Aorta (tissue), 5 donors: Measurements from ENCODE around the gene TLR1. TPM values are rescaled to one million over a fixed set of nuclear protein-coding genes. Genes with fewer than 3 reads are reported as not detected.

Source experiments
- ATAC-seq: fragments of 200-7000 bp; cut with Tn5 transposase; one replicate; pipeline ENCODE4 v1.9.1; 2022; ENCODE audit warnings: moderate library complexity; ENCODE audit not compliant: low FRiP score
- DNase-seq, 2 donors: peaks; one replicate each; pipeline ENCODE4 v3.0.0-alpha.2; 2020
- H3K27ac ChIP-seq, 2 donors: one replicate each; pipeline ENCODE4 v1.5.1; 2013; ENCODE audit warnings: low read length in 2 of 2, mild to moderate bottlenecking in 2 of 2, moderate library complexity in 2 of 2, control low read depth in 1 of 2, inconsistent platforms in 1 of 2, low read depth in 1 of 2
- H3K27me3 ChIP-seq, 2 donors: one replicate each; pipeline ENCODE4 v1.6.1; 2013; ENCODE audit warnings: control low read depth in 1 of 2, low read length in 1 of 2, mild to moderate bottlenecking in 1 of 2, moderate library complexity in 1 of 2; ENCODE audit not compliant: insufficient read depth in 2 of 2, control insufficient read depth in 1 of 2
- H3K36me3 ChIP-seq, 2 donors: one replicate each; pipeline ENCODE4 v1.6.1; 2013; ENCODE audit warnings: control low read depth in 1 of 2, low read length in 1 of 2, mild to moderate bottlenecking in 1 of 2; ENCODE audit not compliant: insufficient read depth in 2 of 2, control insufficient read depth in 1 of 2
- H3K4me1 ChIP-seq, 2 donors: one replicate each; pipeline ENCODE4 v1.6.1; 2013; ENCODE audit warnings: low read length in 2 of 2, control low read depth in 1 of 2, mild to moderate bottlenecking in 1 of 2, moderate library complexity in 1 of 2; ENCODE audit not compliant: insufficient read depth in 2 of 2, control insufficient read depth in 1 of 2
- H3K4me3 ChIP-seq, 2 donors: one replicate each; pipeline ENCODE4 v1.5.1; 2013; ENCODE audit warnings: low read length in 2 of 2, control low read depth in 1 of 2, mild to moderate bottlenecking in 1 of 2
- H3K9me3 ChIP-seq: one replicate; pipeline ENCODE4 v1.6.1; 2013; ENCODE audit warnings: mild to moderate bottlenecking, low read length; ENCODE audit not compliant: control insufficient read depth
- WGBS, 2 donors: extraction: QIAGEN DNeasy Blood & Tissue Kit; methylation state at CpG; one replicate each; pipeline ENCODE4 v1.1.7; 2013; 5-methylcytosine and 5-hydroxymethylcytosine counted together
- intact Hi-C, 2 donors: fragments of 100-400 bp; cut with DNase I; formaldehyde crosslinking; loops; one replicate each; pipeline versions ENCODE4 v1.14.2 to v1.15.0; 2022
- polyA plus RNA-seq, 2 donors: library from polyadenylated mRNA; stranded (reverse); fragments of 200-250 nt; gene quantifications; one replicate each; pipeline ENCODE4 v1.2.3, GENCODE V29; 2013
- total RNA-seq, 2 donors: library from RNA; stranded (reverse); fragmentation: NEBNext Ultra II Directional; extraction: Animal tissue kit (Norgen Biotek cat#: 25700); gene quantifications; one replicate each; pipeline ENCODE4 v1.2.1, GENCODE V29; 2021
- donor health status: healthy with polysubstance abuse.
- donor health status: Bipolar disorder and iron deficiency.
- donor health status: DM: no; HTN: no; CAD: no.
- donor health status: DM: no; HTN: no; CAD: no.
- donor health status: DM: yes; HTN: yes; CAD: no.

TLR1 gene
- total and polyA plus RNA-seq, 4 donors: 1.1 to 29.7 (median 11.3) TPM

- no peak for ATAC-seq
- no peak overlapping the region for H3K4me3 ChIP-seq
- H3K27ac ChIP-seq: no peak overlapping the region
- H3K36me3 ChIP-seq: no peaks in the 10 kb centered on the region
- WGBS, 2 donors: 73 to 77% methylated on average over 1 of the region's 1 CpG
- DNase-seq: no peak
- H3K4me1 ChIP-seq: no peaks in the 10 kb centered on the region
- H3K9me3 ChIP-seq: no peaks in the 10 kb centered on the region
- H3K27me3 ChIP-seq: no peaks in the 10 kb centered on the region
- intact Hi-C loops: loop anchor here (5.0 to 10.0 kb wide), 2 partner anchors 98 to 375 kb away; partner anchors contain the start of gene TLR6 (in 1 of the 2)
Measured at GRCh38 chr4:38759790-38760122, 44.8 kb downstream of the TLR1 start.

GRCh38 chr4:38759113-38759789 is 45.3 kb downstream of the TLR1 start:
- intact Hi-C loops: loop anchor here (5.0 to 10.0 kb wide), 2 partner anchors 98 to 376 kb away; partner anchors contain the start of gene TLR6 (in 1 of the 2)
- Histone ChIP-seq H3K36me3 (no peaks in the 10 kb centered on the region), H3K4me1 (no peaks in the 10 kb centered on the region), H3K4me3 (no peak overlapping the region), H3K27ac (no peak overlapping the region), H3K9me3 (no peaks in the 10 kb centered on the region), H3K27me3 (no peaks in the 10 kb centered on the region)
- peak in 1 of 2 donors; percentile 63 for DNase-seq
- 4% methylated on average over 8 of the region's 8 CpGs for WGBS, 2 donors
- peak; percentile 79 for ATAC-seq

DNA sequence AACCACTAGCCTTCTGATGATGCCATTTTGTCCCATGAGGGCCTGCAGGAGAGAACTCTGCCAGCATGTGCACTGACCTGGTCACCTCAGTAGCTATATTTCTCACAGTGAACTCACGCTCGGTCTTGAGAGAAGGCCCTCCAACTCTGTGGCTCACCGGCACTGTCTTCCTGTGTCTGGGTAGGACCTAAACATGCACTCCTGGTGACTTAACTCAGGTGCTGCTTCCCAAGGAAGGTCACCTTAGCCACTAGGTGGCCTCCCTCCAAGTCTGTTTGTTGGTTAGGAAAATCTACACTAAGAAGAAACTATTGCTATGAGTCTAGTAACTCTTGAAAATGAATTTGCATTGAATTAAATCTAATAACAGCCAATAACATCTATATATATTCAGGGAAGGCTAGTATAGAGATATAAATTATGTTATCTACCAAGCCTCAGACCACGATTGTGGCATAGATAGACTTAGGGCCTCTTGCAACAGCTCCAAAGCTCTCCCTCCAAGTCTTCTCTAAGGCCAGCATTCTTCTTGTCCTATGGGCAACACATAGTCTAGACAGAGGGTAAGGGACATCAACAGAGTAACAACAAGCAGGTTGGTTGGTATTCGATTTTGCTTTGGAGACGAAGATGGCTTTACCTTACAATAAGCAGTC is 46.5 kb downstream of the TLR1 start:
- no peaks in the 10 kb centered on the region for H3K36me3 ChIP-seq
- ATAC-seq (no peak), DNase-seq (no peak)
- WGBS, 2 donors: 88 to 89% methylated on average over 6 of the region's 6 CpGs
- H3K4me1 ChIP-seq: no peaks in the 10 kb centered on the region
- H3K27ac ChIP-seq: no peak overlapping the region
- no peaks in the 10 kb centered on the region for H3K9me3 ChIP-seq
- intact Hi-C loops: loop anchor here (5.0 to 10.0 kb wide), 2 partner anchors 99 to 377 kb away; partner anchors contain the start of gene TLR6 (in 1 of the 2)
- H3K27me3 ChIP-seq: no peaks in the 10 kb centered on the region
- H3K4me3 ChIP-seq: no peak overlapping the region

DNA sequence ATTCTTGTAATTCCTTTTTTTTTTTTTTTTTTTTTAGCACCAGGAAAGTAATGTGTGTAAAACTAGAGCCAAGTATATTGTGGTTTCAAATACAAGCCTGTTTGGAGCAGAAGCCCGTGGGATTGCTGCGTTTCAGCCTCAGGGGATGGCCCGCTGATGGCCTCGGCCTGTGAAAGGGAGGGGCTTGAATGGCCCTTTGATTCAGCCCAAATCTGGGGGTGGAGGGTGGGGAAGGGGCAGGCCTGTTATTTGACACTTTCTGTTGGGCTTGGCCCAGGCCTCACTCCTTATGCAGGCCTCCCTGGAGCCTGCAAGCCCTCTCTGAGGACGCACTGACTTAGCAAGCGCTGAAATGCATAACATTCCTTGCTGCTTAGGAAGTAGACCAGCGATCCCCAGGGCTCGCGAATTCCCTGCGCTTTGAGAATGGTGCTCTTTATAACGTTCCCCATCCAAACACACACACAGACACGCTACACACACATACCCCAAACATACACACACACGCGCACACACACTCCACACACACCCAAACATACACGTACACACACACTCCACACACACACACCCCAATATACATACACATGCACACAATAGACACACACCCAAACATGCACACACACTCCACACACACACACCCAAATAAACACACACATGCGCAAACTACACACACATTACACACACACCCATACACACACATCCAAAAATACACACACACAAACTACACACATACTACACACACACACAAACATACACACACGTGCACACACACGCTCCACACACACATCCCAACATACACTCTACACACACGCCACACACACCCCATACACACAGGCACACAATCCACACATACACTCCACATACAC is 51.4 kb downstream of the TLR1 start:
- Histone ChIP-seq H3K27ac (peak overlapping the region in 1 of 2 donors; percentile 81), H3K27me3 (no peaks in the 10 kb centered on the region), H3K4me1 (peaks cover 0 to 5% of the 10 kb centered on the region in 2 donors), H3K9me3 (no peaks in the 10 kb centered on the region), H3K4me3 (no peak overlapping the region), H3K36me3 (no peaks in the 10 kb centered on the region)
- WGBS, 2 donors: 16 to 18% methylated on average over 19 of the region's 19 CpGs
- DNase-seq (peak; percentile 88 to 92), ATAC-seq (peak; percentile 93)
- intact Hi-C loops: loop anchor here (5.0 to 10.0 kb wide), 2 partner anchors 114 to 382 kb away; partner anchors contain the start of gene FAM114A1 (in 1 of the 2)

GRCh38 chr4:38752372-38752940 is 52.1 kb downstream of the TLR1 start:
- Histone ChIP-seq H3K27ac (no peak overlapping the region), H3K4me3 (no peak overlapping the region), H3K4me1 (peaks cover 0 to 5% of the 10 kb centered on the region in 2 donors), H3K9me3 (no peaks in the 10 kb centered on the region), H3K36me3 (no peaks in the 10 kb centered on the region), H3K27me3 (no peaks in the 10 kb centered on the region)
- intact Hi-C loops: loop anchor here (5.0 to 10.0 kb wide), 2 partner anchors 115 to 382 kb away; partner anchors contain the start of gene FAM114A1 (in 1 of the 2)
- peak; percentile 3 for ATAC-seq
- WGBS, 2 donors: 52 to 58% methylated on average over 8 of the region's 8 CpGs
- DNase-seq: no peak

GRCh38 chr4:38751341-38752010 is 53.1 kb downstream of the TLR1 start:
- Histone ChIP-seq H3K9me3 (no peaks in the 10 kb centered on the region), H3K36me3 (no peaks in the 10 kb centered on the region), H3K4me1 (peaks cover 0 to 5% of the 10 kb centered on the region in 2 donors), H3K27me3 (no peaks in the 10 kb centered on the region), H3K4me3 (no peak overlapping the region), H3K27ac (no peak overlapping the region)
- DNase-seq: no peak
- 95 to 96% methylated on average over 13 of the region's 13 CpGs for WGBS, 2 donors
- intact Hi-C loops: loop anchor here (5.0 to 10.0 kb wide), 2 partner anchors 116 to 383 kb away; partner anchors contain the start of gene FAM114A1 (in 1 of the 2)
- ATAC-seq: no peak

DNA sequence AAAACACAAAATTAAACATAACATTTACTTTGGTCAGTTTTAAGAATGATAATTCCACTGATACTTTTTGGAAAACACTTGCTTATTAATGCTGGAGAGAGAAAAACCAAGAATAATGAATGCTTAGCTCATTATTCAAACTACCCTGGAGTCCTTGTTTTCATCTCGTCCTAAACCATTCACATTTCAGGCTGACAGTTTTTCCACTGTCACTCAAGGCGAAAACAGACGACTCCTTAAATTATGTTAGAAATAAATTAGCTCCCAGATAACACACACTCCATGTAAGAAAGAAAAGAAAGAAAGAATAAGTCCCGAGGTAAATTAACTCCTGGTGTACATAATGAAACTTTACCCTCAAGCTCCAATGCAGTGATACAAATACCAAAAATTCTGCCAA is 55.3 kb downstream of the TLR1 start:
- intact Hi-C loops: loop anchor here in 1 of 2 donors (5.0 kb wide), 1 partner anchor 572 kb away; no protein-coding TSS in a partner anchor
- Histone ChIP-seq H3K9me3 (no peaks in the 10 kb centered on the region), H3K4me3 (no peak overlapping the region), H3K4me1 (peaks cover 0 to 5% of the 10 kb centered on the region in 2 donors), H3K36me3 (no peaks in the 10 kb centered on the region), H3K27me3 (no peaks in the 10 kb centered on the region), H3K27ac (no peak overlapping the region)
- DNase-seq: no peak
- 65 to 76% methylated on average over 4 of the region's 4 CpGs for WGBS, 2 donors
- no peak for ATAC-seq

GRCh38 chr4:38747629-38748028 is 57.0 kb downstream of the TLR1 start:
- intact Hi-C loops: loop anchor here in 1 of 2 donors (5.0 kb wide), 1 partner anchor 570 kb away; no protein-coding TSS in a partner anchor
- ATAC-seq (no peak), DNase-seq (no peak)
- Histone ChIP-seq H3K4me1 (peaks cover 0 to 5% of the 10 kb centered on the region in 2 donors), H3K4me3 (no peak overlapping the region), H3K27me3 (no peaks in the 10 kb centered on the region), H3K27ac (no peak overlapping the region), H3K9me3 (no peaks in the 10 kb centered on the region), H3K36me3 (no peaks in the 10 kb centered on the region)
